ENCODE results near the gene KCTD11. TPM values are rescaled to one million over a fixed set of nuclear protein-coding genes. Genes with fewer than 3 reads are reported as not detected.

The KCTD11 gene
- polyA plus RNA-seq, 1 experiment, result 12.1 TPM

GRCh38 chr17:7308625-7309433 is 43.1 kb upstream of the KCTD11 start:
- TF ChIP-seq CTCF (IDR thresholded peaks at IDR 0.05; ENCODE audit: low read depth, low read length), result no peak
- ChIA-PET CTCF (interaction anchor here (1.8 kb wide), 1 partner anchor 16 kb away, joined by 5 read pairs; no protein-coding TSS in a partner anchor), POLR2A (interaction anchor here (0.6 to 1.5 kb wide), 2 partner anchors 74 to 1752 kb away, joined by 3 read pairs; partner anchors contain the start of gene DVL2)
- no peak for DNase-seq (ENCODE audit: low read depth, low spot score)
- H3K27ac ChIP-seq (ENCODE audit: low read depth, low read length), result peak overlapping the region; percentile 87
- peak overlapping the region; percentile 87 for H3K4me3 ChIP-seq (ENCODE audit: low read depth, low read length)
- peaks cover 4% of the 10 kb centered on the region; the same call in 1 of the 2 replicates for H3K9me3 ChIP-seq (ENCODE audit: control insufficient read depth, insufficient read depth, low read length)
- H3K27me3 ChIP-seq (ENCODE audit: control insufficient read depth, insufficient read depth, low read length), result no peaks in the 10 kb centered on the region

GRCh38 chr17:7309628-7310027 is 42.3 kb upstream of the KCTD11 start:
- Histone ChIP-seq H3K27ac (ENCODE audit: low read depth, low read length) (no peak overlapping the region), H3K4me3 (ENCODE audit: low read depth, low read length) (peak overlapping the region; percentile 17), H3K27me3 (ENCODE audit: control insufficient read depth, insufficient read depth, low read length) (no peaks in the 10 kb centered on the region), H3K9me3 (ENCODE audit: control insufficient read depth, insufficient read depth, low read length) (peaks cover 4% of the 10 kb centered on the region; the same call in 1 of the 2 replicates)
- CTCF ChIA-PET, result interaction anchor here (0.9 to 1.8 kb wide), 2 partner anchors 14 to 15 kb away, joined by 3 to 5 read pairs; no protein-coding TSS in a partner anchor
- POLR2A ChIA-PET, result interaction anchor here (0.6 to 1.5 kb wide), 2 partner anchors 75 to 1753 kb away, joined by 3 read pairs; partner anchors contain the start of gene DVL2
- no peak for DNase-seq (ENCODE audit: low read depth, low spot score)
- TF ChIP-seq CTCF (IDR thresholded peaks at IDR 0.05; ENCODE audit: low read depth, low read length), result no peak

GRCh38 chr17:7311110-7311705 is 40.8 kb upstream of the KCTD11 start:
- ChIA-PET CTCF (interaction anchor here (1.6 kb wide), 1 partner anchor 14 kb away, joined by 4 read pairs; no protein-coding TSS in a partner anchor), POLR2A (interaction anchor here (0.6 kb wide), 1 partner anchor 50 kb away, joined by 4 read pairs; no protein-coding TSS in a partner anchor)
- no peak for DNase-seq (ENCODE audit: low read depth, low spot score)
- Histone ChIP-seq H3K27ac (ENCODE audit: low read depth, low read length) (no peak overlapping the region), H3K4me3 (ENCODE audit: low read depth, low read length) (no peak overlapping the region), H3K9me3 (ENCODE audit: control insufficient read depth, insufficient read depth, low read length) (peaks cover 6% of the 10 kb centered on the region; the same call in 1 of the 2 replicates), H3K27me3 (ENCODE audit: control insufficient read depth, insufficient read depth, low read length) (no peaks in the 10 kb centered on the region)
- TF ChIP-seq CTCF (IDR thresholded peaks at IDR 0.05; ENCODE audit: low read depth, low read length), result no peak

GRCh38 chr17:7312432-7313087 is 39.4 kb upstream of the KCTD11 start:
- no peak for DNase-seq (ENCODE audit: low read depth, low spot score)

More at GRCh38 chr17:7312432-7313087, 39.4 kb upstream of the KCTD11 start:
- POLR2A ChIA-PET, result interaction anchor here (1.6 to 3.6 kb wide), 2 partner anchors 17 to 31 kb away, joined by 5 to 17 read pairs; partner anchors contain the start of genes NEURL4 and SLC2A4
- CTCF ChIA-PET, result interaction anchor here (0.6 to 2.1 kb wide), 4 partner anchors 11 to 248 kb away, joined by 3 to 8 read pairs (median 4); no protein-coding TSS in a partner anchor
- Histone ChIP-seq H3K9me3 (ENCODE audit: control insufficient read depth, insufficient read depth, low read length) (peaks cover 6% of the 10 kb centered on the region; the same call in 1 of the 2 replicates), H3K4me3 (ENCODE audit: low read depth, low read length) (no peak overlapping the region), H3K27me3 (ENCODE audit: control insufficient read depth, insufficient read depth, low read length) (no peaks in the 10 kb centered on the region), H3K27ac (ENCODE audit: low read depth, low read length) (no peak overlapping the region)
- TF ChIP-seq CTCF (IDR thresholded peaks at IDR 0.05; ENCODE audit: low read depth, low read length), result no peak

All from AG04450 (cell line).